SK-N-SH treated with all-trans-retinoic acid at 6 μM for 48 hours (cell line): Measurements from ENCODE around the gene BEST3.

Source experiments
- BACH2 ChIP-seq: fragments of 250-450 bp; sonication (Bioruptor Pico); IDR thresholded peaks from 2 replicates; pipeline ENCODE4 v1.9.0; 2021; ENCODE audit warnings: mild to moderate bottlenecking, borderline replicate concordance
- GLIS3 ChIP-seq: fragments of 250-450 bp; sonication (Bioruptor Pico); IDR thresholded peaks from 2 replicates; pipeline ENCODE4 v1.5.0; 2020; ENCODE audit warnings: mild to moderate bottlenecking, moderate library complexity
- ISL1 ChIP-seq: fragments of 250-450 bp; sonication (Bioruptor Pico); IDR thresholded peaks from 2 replicates; pipeline ENCODE4 v2.1.2; 2022; ENCODE audit warnings: mild to moderate bottlenecking, moderate library complexity
- ZC3H10 ChIP-seq: fragments of 250-450 bp; sonication (Bioruptor Pico); IDR thresholded peaks from 2 replicates; pipeline ENCODE4 v1.5.1; 2021; ENCODE audit warnings: mild to moderate bottlenecking, moderate library complexity
- ZFP3 ChIP-seq: fragments of 250-450 bp; sonication (Bioruptor Pico); IDR thresholded peaks from 2 replicates; pipeline ENCODE4 v1.5.0; 2020; ENCODE audit warnings: mild to moderate bottlenecking, moderate library complexity
- ZFP30 ChIP-seq: fragments of 450-650 bp; formaldehyde crosslinking; IDR thresholded peaks from 2 replicates; pipeline ENCODE4 v1.5.0; 2022; ENCODE audit warnings: mild to moderate bottlenecking, moderate library complexity
- ZNF8 ChIP-seq: fragments of 450-650 bp; formaldehyde crosslinking; IDR thresholded peaks from 2 replicates; pipeline ENCODE4 v1.5.0; 2020; ENCODE audit warnings: mild to moderate bottlenecking, moderate library complexity
- TF ChIP-seq, protein P1 (sequence below): fragments of 250-450 bp; sonication (Bioruptor Pico); IDR thresholded peaks from 2 replicates; pipeline ENCODE4 v1.5.1; 2020; ENCODE audit warnings: low read depth, mild to moderate bottlenecking, moderate library complexity
- TF ChIP-seq, protein P2 (sequence below): fragments of 250-450 bp; sonication (Bioruptor Pico); IDR thresholded peaks from 2 replicates; pipeline ENCODE4 v1.5.1; 2021; ENCODE audit warnings: mild to moderate bottlenecking, moderate library complexity

DNA sequence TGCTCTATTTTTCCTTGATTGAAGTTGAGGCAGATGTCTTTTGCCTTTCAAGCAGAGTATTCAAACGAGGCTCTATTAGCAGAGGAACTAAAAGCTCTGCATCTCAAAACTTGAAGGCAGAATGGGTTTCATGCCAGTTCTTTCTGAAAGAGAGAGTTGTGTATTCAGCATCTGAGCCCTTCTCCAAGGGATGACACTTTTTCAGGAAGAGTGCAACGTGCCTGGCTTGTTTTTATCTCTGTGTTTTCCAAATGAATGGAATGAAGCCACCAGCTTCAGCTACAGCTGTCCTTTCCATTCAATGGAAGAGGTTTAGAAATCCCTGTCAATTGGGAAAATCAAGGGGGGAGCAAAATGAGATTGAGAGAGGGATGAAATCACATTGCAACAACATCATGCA lies 14.6 kb downstream of the BEST3 start:
- no peak for TF ChIP-seq ZFP3 (CRISPR knock-in tag)
- TF ChIP-seq GLIS3 (CRISPR knock-in tag), result no peak
- no peak for TF ChIP-seq ZC3H10 (CRISPR knock-in tag)
- TF ChIP-seq, protein P1, sequence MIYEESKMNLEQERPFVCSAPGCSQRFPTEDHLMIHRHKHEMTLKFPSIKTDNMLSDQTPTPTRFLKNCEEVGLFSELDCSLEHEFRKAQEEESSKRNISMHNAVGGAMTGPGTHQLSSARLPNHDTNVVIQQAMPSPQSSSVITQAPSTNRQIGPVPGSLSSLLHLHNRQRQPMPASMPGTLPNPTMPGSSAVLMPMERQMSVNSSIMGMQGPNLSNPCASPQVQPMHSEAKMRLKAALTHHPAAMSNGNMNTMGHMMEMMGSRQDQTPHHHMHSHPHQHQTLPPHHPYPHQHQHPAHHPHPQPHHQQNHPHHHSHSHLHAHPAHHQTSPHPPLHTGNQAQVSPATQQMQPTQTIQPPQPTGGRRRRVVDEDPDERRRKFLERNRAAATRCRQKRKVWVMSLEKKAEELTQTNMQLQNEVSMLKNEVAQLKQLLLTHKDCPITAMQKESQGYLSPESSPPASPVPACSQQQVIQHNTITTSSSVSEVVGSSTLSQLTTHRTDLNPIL (CRISPR knock-in tag), result no peak
- no peak for TF ChIP-seq ZFP30
- TF ChIP-seq ISL1 (CRISPR knock-in tag), result no peak
- TF ChIP-seq BACH2 (CRISPR knock-in tag), result no peak
- TF ChIP-seq, protein P2, sequence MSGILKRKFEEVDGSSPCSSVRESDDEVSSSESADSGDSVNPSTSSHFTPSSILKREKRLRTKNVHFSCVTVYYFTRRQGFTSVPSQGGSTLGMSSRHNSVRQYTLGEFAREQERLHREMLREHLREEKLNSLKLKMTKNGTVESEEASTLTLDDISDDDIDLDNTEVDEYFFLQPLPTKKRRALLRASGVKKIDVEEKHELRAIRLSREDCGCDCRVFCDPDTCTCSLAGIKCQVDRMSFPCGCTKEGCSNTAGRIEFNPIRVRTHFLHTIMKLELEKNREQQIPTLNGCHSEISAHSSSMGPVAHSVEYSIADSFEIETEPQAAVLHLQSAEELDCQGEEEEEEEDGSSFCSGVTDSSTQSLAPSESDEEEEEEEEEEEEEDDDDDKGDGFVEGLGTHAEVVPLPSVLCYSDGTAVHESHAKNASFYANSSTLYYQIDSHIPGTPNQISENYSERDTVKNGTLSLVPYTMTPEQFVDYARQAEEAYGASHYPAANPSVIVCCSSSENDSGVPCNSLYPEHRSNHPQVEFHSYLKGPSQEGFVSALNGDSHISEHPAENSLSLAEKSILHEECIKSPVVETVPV (CRISPR knock-in tag), result no peak
- no peak for TF ChIP-seq ZNF8 (CRISPR knock-in tag)
